GM18870 (cell line): ENCODE results near the gene ARHGEF7.

ENCODE experiments used
- ATAC-seq: cut with Tn5 transposase; IDR thresholded peaks from one replicate; pipeline ENCODE4 v1.9.1; 2021; ENCODE audit warnings: moderate library complexity; ENCODE audit not compliant: unreplicated experiment

The ARHGEF7 gene

DNA sequence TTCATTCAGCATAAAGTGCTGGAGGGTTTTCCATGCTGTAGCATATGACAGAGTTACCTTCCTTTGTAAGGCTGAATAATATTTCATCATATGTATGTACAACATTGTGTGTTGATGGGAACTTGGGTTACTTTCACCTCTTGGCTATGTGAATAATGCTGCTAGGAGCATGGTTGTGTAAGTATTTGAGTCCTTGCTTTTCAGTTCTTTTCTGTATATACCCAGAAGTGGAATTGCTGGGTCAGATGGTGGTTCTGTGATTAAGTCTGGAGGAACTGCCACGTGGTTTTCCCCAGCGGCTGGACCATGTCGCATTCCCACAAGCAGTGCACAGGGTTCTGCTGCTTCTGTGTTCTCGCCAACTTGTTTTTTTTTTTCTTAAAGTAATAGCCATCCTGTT lies 104.2 kb downstream of the ARHGEF7 start:
- no peak for ATAC-seq

DNA sequence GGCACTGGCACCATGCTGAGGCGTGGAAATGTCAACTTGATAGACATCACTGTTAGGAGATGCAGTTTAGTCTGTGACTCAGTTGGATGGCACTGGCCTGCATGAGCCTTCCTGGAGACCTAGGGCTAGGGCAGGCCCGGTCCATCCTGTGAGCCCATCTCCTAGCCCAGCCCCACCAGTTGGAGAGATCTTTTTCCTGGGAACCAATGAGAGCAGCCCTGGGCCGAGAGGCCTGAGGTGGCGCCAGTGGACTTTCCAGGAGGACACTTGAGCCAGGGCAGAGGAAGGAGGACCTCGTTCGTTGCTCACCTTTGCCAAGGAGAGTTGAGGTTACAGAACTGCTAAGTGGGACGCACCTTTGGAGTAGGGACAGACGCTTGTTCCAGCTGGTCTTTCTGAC lies 104.8 kb downstream of the ARHGEF7 start:
- no peak for ATAC-seq

DNA sequence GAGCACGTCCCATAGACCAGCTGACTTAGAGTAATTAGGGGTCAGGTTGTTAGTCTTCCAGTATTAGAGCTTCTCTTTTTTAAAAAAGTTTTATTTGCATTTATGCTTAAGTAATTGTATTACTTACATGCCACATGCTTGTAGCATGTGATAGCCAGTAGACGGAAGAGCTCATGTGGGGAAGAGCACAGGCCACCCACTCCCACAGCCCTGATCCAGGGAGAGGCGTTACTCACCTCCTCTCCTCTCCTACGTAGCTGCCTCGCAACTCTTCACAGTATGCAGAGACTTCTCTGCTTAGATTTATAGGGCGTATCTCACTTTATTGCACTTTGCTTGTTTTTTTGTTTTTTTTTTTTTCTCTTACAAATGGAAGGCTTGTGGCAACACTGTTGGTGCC lies 110.1 kb downstream of the ARHGEF7 start:
- no peak for ATAC-seq

DNA sequence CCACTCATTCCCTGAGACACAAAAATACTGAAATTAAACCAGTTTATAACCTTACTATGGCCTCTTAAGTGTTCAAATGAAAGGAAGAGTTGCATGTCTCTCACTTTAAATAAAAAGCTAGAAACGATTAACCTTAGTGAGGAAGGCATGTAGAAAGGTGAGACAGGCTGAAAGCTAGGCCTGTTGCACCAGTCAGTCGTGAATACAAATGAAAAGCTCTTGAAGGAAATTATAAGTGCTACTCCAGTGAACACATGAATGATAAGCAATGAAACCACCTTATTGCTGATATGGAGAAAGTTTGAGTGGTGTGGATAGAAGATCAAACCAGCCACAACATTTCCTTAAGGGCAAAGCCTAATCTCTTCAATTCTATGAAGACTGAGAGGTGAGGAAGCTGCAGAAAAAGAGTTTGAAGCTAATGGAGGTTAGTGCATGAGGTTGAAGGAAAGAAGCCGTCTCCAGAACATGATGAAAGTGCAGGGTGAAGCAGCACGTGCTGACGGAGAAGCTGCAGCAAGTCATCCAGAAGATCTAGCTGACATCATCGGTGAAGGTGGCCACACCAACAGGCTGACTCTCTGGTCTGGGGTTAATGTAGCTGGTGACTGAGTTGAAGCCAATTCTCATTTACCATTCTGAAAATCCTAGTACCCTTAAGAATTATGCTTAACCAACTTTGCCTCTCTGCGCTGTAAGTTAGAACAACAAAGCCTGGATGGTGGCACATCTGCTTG lies 110.9 kb downstream of the ARHGEF7 start:
- no peak for ATAC-seq

DNA sequence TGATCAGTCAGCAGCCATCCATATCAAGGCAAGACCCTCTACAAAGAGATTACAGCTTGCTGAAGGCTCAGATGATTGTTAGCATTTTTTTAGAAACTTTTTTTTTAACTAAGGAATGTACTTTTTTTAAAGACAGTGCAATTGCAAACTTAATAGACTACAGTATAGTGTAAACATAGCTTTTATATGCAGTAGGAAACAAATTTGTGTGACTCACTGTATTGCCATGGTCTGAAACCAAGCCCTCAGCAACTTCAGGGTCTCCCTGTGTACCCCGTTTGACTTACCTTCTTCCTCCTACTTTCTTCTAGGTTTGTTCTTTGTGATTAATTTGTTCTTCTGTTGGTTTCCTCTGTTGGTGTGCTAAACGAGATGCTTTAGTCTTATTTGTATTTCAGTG lies 112.3 kb downstream of the ARHGEF7 start:
- ATAC-seq, result no peak

DNA sequence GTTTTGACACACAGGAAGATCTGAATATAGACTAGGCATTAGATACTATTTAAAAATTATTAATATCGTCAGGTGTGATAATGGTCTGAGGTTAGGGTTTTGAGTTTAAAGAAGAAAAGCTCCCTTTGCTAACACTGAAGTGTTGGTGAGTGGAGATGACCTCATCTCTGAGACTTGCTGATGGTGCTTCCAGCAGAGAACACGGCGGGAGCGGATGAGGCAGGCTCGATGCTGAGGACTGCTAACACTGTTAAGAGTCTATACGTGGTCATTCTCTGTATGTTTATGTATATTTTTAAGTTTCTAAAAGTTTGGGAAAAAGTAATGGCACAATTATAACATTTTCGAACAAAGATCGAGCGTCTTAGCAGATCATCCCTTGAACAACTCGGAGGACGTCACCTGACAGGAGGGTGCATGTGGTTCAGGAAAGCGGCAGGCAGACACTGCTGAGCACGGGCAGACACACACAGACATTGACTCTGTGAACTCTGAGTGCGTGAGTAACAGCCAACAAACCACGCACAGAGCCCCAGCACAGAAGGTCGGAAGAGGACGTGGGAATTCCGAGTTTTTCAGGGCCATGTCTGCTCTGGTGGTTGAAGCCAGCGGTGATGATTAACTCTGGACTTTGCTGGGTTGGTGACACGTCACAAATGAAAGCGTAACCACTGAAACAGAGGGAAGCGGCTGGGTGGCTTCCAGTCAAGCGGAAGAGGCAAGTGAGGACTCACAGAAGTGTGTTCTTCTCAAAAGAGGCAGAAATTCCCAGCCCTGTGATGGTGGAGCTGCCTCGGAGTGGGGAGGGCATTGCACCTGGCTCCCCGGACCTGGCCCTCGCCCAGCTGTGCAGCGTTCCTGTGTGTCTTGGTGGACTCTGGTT lies 113.4 kb downstream of the ARHGEF7 start:
- ATAC-seq, result no peak

DNA sequence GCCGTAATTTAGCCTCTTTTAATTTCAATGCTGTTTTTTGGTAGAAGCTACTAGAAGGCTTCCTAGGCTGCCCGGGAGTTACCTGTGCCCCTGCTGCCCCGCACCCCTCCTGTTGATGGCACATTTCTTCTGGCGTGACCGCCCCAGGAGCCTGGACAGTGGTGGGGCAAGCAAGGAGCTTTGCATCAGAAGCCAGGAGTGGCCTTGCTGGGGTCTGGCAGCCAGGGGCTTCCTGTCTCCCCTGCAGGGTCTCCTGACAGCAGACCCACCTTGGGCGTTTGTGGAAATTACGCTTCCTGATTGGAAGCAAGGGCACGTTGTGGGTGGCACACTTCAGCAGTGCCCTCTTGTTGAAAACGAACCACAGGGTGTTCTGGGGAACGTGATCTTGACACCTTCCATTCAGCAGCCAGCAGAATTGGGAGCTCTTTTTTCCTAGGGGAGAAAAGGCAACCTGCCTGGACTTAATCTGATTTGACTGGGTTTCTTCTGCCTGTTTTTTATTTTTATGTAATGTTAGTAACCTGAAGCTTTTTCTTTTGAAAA lies 115.3 kb downstream of the ARHGEF7 start:
- no peak for ATAC-seq

DNA sequence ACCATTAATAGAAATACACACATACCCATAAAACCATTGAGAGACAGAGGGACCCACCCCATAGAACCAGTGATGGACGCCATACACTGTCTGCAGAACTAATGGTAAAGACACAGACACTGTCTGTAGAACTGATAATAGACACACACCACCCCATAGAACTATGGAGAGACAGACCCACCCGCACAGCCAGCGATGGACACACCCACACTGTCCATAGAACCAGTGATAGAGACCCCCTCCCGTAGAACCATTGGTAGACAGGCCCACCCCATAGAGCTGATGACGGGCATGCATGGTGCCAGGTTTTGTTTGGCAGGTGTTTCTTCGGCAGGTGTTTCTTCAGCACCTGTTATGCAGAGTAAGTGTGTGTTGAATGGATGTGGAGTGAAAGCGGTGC lies 117.1 kb downstream of the ARHGEF7 start:
- ATAC-seq, result no peak

DNA sequence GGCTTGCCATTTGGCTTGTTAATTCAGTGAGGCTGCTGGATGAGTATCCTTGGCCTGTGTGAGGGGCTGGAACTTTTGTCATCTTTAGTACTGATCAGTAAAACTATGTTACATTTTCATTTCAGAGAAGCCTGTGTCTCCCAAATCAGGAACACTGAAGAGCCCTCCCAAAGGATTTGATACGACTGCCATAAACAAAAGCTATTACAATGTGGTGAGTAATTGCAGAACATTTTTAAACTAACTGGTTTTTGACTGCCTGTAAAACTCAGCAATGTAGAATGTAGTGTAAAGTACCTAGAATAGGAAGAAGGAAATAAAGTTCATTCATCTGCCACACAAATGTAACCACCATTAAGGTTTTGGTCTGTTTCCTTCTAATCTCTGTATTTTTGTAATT lies 118.0 kb downstream of the ARHGEF7 start:
- no peak for ATAC-seq

DNA sequence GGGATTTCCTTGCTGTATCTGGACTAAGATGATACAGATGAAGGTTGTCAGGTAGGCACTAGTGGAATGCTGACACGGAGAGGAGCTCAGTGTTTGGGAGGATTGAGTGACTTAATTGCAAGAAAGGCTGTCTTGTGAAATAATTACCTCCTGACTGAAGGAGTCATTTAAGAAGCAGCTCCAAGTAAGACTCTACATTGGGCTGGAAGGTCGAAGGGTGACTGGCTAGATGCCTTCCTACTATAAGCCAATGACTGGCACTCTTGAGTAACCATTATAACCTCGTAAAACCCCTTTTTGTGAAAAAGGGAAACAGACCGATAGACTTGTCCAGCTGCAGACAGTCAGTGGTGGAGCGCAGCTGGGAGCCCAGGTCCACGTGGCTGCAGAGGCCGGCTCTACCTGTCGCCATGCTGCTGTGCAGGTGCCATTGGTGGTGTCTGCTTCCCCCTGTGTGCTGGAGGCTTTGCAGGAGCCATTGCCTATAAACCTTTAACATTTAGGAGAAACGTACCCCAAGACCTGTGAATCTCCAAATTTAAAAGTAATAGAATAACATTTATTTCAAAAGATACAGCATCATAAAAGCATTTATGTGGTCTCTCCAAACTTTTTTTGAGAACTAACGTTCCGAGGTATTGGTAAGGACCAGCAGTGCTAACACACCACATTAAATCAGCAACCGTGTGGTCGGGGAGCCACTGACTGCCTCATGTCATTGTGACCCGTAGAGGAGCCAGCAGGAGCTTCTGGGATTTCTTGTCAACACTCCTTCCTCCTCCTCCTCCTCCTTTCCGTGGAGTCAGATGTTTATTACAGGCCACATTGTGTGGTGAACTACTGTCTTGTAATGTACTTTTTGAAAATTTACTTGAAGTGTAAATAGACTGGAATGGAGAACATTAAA lies 124.9 kb downstream of the ARHGEF7 start:
- ATAC-seq, result no peak

DNA sequence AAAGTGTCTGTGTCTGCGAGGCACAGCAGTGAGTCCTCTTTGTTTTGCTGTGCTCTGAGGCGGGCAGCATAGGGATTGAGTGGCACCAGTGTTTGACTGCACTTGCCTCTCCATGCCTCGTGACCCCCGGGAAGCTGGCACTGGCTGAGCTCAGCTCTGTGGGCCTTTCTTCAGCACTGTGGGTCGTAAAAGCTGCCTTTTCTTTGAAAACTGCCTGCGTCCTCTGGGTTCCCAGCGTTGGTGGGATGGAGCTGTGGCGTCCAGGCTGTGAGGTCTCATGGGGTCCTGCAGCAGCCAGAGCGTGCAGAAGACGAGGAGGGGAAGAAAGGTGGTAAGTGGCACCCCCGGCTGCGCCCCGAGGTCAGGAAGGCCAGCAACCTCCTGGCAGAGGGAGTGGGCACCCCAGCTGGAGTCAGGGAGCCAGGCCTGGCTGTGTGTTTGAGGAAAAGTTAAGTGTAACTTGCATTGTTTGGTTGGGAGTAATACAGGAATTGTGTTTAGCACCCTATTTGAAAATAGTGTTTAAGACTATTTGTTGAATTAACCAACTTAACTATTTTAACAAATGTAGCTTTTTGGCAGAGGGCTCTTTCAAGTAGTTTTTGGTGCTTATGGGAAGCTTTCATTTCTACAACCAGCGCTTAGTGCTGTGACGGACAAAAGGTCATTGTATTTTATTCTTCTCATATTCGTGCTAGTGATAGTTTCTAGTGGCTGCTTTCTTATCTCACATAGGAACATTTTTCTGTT lies 126.1 kb downstream of the ARHGEF7 start:
- no peak for ATAC-seq

DNA sequence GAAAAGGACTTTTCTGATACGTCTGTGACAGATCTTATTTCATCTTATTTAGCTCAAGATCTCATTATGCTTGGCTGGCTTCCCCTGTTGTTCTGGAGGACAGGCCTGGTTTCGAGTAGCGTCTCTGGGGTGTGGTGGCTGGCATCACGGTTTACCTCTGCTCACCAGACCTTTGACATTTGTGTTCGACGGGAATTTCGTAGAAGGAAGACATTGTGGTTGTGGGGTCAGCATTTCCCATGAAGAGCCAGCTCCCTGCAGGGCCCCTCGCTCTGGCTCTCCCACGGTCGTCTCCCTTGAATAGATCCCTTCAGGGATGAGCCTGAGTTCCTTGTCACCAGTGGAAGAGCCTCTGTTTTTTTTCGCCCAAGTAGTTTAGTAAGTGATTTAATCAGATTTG lies 126.8 kb downstream of the ARHGEF7 start:
- no peak for ATAC-seq

DNA sequence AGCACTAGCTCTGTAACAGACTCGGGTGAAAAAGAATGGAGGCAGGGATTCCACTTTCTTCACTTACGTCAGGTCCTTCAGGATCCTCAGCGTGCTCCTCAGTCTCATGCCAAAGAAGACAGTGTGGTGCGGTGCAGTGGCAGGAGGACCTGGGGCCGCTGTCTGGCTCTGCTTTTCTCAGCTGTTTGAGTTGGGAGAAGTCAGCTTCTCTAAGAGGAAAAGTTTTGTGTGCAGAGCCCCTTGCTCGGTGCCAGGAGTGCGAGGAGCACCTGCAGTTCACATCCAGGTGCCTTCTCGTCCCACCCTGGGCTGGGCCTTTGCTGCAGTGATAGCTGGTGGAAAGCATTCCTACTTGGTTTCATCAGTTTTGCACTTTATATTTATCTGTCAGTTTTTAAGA lies 127.5 kb downstream of the ARHGEF7 start:
- ATAC-seq, result no peak

DNA sequence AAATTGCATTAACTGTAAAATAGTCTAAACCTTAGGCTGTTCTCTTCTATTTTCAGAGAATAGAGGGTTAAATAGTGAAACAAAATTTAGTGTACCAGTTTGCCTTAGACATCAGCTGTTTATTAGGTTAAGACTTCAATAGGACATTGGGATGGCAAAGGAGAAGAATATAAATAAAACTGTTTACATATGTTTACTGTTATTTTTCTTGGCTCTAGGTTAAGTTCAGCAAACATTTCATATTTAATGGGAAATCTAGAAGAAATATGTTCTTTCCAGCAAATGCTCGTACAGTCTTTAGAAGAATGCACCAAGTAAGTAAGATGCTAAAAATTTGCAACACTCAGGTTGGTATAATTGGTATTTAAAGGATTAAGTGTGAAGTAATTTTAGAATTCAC lies 128.9 kb downstream of the ARHGEF7 start:
- no peak for ATAC-seq

DNA sequence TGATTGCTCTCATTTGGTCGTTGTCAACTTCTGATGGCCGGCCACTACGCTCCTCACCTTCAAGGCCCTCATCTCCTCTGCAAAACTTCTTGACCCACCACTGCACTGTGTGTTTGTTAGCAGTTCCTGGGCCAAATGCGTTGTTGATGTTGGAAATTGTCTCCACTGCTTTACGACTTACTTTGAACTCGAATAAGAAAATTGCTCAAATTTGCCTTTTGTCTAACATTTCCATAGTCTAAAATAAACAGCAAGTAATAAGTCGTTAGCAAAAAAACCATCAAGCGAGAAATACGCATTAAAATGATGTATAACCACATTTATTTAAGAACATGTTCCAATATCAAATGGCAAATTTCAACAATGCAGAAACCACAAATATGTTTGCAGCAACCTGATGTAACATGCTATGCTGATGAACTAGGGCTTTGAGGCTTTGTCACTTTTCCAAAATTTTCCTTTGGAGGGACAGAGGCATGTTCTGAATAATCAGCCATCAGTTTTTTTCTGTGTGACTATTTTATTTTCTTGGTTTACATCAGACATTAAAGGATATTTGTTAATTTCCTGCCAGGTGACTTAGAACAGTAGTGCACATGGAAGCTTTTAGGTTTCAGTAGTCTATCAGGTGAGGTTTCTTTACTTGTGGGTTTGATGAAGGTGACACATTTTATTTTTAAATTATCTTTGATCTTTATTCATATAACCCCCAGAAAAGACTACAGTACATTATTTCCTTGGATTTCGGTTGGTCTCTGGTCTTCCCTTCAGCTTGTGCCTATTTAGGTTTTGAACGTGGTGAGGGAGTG lies 130.7 kb downstream of the ARHGEF7 start:
- no peak for ATAC-seq

DNA sequence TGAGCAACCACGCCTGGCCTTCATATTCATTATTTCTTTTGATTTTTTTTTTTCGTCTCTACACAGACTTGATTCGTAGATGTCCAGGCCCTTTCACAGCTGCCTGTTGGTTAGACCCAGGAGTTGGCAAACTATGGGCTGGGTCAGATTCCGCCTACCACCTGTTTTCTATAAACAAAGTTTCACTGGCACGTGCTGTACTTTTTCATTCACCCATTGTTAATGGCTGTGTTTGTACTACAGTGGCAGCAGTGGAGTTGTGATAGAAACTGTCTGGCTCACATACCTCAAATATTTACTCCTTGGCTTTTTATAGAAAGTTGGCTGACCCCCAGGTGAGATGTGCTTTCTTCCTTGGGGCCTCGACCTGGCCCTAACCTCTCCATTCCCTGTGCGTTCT lies 132.4 kb downstream of the ARHGEF7 start:
- no peak for ATAC-seq

DNA sequence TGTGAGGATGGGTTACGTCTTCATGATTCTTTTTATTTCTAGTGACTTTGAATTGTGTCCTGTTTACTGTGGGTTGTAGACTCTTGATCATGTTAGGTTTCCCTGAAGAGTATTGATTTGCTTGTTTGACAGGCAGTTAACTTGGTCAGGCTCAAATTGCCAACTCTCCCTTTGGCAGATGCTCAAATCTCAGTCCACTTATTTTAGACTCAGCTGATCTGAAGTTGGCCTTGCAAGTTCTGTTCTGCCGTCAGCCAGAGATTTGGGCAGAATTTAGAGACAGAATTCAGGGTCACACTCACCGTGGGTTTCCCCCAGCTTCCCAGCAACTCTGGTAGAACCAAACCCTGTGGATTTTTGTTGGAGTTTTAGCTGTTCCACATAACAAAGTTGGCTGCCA lies 133.7 kb downstream of the ARHGEF7 start:
- ATAC-seq, result no peak

DNA sequence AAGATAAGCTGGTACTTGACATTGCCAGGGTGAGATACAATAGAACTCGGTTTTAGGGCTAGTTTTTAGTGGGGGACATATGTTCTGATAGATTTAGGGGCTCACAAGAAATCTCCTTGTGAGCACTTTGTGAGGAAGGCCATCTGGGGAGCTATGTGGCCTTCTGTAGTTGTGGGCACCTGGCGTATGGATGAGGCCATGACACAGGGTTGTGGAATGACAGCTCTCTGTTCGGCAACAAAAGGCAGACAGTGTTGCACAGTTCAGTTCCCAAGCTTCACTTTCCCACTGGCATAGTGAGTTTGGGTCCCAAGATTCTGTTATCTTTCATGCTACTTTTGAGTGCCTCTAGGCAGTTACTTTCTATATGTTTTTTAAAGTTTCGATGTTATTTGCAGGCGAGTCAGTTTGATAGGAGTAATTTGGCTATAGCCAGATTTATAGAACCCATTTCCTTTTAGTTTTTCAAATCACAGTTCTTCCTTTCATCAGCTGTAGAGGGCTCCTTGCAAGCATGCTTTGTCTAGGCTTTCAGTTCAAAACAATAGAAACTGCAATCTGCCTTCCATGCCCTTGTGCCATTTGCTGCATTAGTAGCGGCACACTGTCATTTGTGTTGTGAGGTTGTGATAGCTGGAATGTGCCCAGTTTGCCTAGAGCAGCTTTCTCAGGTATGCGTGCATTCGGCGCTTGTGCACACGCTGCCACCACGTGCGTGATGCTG lies 134.7 kb downstream of the ARHGEF7 start:
- no peak for ATAC-seq
